Esophagus squamous epithelium (tissue), 5 donors: ENCODE results near the gene TTC28. TPM values are rescaled to one million over a fixed set of nuclear protein-coding genes. Genes with fewer than 3 reads are reported as not detected.

Experiments
- DNase-seq: peaks from one replicate; lab custom pipeline; 2025; lab: John Stamatoyannopoulos, UW
- H3K27ac ChIP-seq, 4 donors: fragments of 200-600 bp; sonication (generic); one replicate each; pipeline ENCODE4 v1.5.1; 2016 to 2019; ENCODE audit warnings: mild to moderate bottlenecking in 1 of 4
- H3K27me3 ChIP-seq, 4 donors: fragments of 200-600 bp; sonication (generic); 1 replicate in 3 of 4; 2 replicates in 1 of 4; pipeline versions ENCODE4 v1.5.1 to v1.6.0; 2017 to 2021; ENCODE audit warnings: antibody characterized with exemption in 1 of 4
- H3K36me3 ChIP-seq, 3 donors: fragments of 200-600 bp; sonication (generic); one replicate each; pipeline ENCODE4 v1.5.1; 2016 to 2019
- H3K4me1 ChIP-seq, 3 donors: fragments of 200-600 bp; sonication (generic); one replicate each; pipeline ENCODE4 v1.5.1; 2017 to 2019
- H3K4me3 ChIP-seq, 4 donors: fragments of 200-600 bp; sonication (generic); 1 replicate in 3 of 4; 2 replicates in 1 of 4; pipeline ENCODE4 v1.5.1; 2016 to 2019; ENCODE audit warnings: mild to moderate bottlenecking in 2 of 4, moderate library complexity in 1 of 4
- H3K9me3 ChIP-seq, 3 donors: fragments of 200-600 bp; sonication (generic); one replicate each; pipeline ENCODE4 v1.5.1; 2016 to 2019
- CTCF ChIP-seq, 6 experiments: fragments of 450-650 bp in 4 of 6; fragments of 200-600 bp in 2 of 6; sonication (generic) in 2 of 6; IDR thresholded peaks; one replicate each; pipeline ENCODE4 v1.5.1; 2016 to 2019; ENCODE audit warnings: antibody characterized with exemption in 6 of 6, mild to moderate bottlenecking in 4 of 6, moderate library complexity in 4 of 6
- POLR2A ChIP-seq, 4 donors: fragments of 450-650 bp; IDR thresholded peaks; one replicate each; pipeline ENCODE4 v1.6.1; 2017; ENCODE audit warnings: antibody characterized with exemption in 4 of 4, mild to moderate bottlenecking in 4 of 4, moderate library complexity in 3 of 4
- WGBS, 2 donors: methylation state at CpG; one replicate each; pipeline ENCODE4 v1.1.5; 2018; 5-methylcytosine and 5-hydroxymethylcytosine counted together
- intact Hi-C: fragments of 100-400 bp; cut with DNase I; formaldehyde crosslinking; loops from one replicate; pipeline ENCODE4 v1.15.0; 2022
- total RNA-seq, 4 donors: library from RNA; depleted of rRNA; stranded (reverse); fragments of >200 nt; gene quantifications; one replicate each; pipeline ENCODE4 v1.1.0, GENCODE V29; 2016
- donor health status: DM: yes; HTN: yes; CAD: no.

Gene TTC28
- total RNA-seq, 4 donors from 2014 or later = 6.0 to 21.4 (median 7.7) TPM

GRCh38 chr22:28462901-28463300, 216.7 kb downstream of the TTC28 start:
- Histone ChIP-seq H3K9me3 (no peaks in the 10 kb centered on the region), H3K4me3 (no peak overlapping the region), H3K36me3 (no peaks in the 10 kb centered on the region), H3K4me1 (no peaks in the 10 kb centered on the region), H3K27ac (no peak overlapping the region), H3K27me3 (no peaks in the 10 kb centered on the region)
- 94 to 100% methylated on average over 2 of the region's 2 CpGs for WGBS, 2 donors
- intact Hi-C loops = no loop called here
- no peak for DNase-seq
- TF ChIP-seq CTCF (IDR thresholded peaks at IDR 0.05) (no peak), POLR2A (IDR thresholded peaks at IDR 0.05) (no peak)

DNA sequence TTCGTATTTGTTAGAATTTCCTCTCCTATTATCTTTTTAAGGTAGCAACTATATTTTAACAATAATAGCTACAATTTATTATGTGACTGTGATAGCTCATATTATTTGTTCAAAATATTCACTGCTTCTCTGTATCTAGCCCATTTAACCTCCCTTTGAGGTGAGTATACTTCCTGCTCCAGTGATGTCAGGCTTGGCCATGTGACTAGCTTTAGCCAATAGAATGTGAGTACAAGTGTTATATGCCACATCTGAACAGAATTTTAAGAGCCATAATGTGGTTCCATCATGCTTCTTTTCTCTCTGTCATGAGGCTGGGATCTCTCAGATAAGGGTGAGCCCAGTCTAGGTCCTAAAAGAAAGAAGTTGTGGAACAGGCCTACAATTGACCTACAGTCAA, 217.6 kb downstream of the TTC28 start:
- H3K9me3 ChIP-seq = no peaks in the 10 kb centered on the region
- intact Hi-C loops = no loop called here
- no peak for DNase-seq
- TF ChIP-seq CTCF (IDR thresholded peaks at IDR 0.05) (no peak), POLR2A (IDR thresholded peaks at IDR 0.05) (no peak)
- WGBS, 2 donors = 82 to 94% methylated on average over 1 of the region's 1 CpG
- no peaks in the 10 kb centered on the region for H3K27me3 ChIP-seq
- no peaks in the 10 kb centered on the region for H3K4me1 ChIP-seq
- H3K4me3 ChIP-seq = no peak overlapping the region
- no peak overlapping the region for H3K27ac ChIP-seq
- no peaks in the 10 kb centered on the region for H3K36me3 ChIP-seq

DNA sequence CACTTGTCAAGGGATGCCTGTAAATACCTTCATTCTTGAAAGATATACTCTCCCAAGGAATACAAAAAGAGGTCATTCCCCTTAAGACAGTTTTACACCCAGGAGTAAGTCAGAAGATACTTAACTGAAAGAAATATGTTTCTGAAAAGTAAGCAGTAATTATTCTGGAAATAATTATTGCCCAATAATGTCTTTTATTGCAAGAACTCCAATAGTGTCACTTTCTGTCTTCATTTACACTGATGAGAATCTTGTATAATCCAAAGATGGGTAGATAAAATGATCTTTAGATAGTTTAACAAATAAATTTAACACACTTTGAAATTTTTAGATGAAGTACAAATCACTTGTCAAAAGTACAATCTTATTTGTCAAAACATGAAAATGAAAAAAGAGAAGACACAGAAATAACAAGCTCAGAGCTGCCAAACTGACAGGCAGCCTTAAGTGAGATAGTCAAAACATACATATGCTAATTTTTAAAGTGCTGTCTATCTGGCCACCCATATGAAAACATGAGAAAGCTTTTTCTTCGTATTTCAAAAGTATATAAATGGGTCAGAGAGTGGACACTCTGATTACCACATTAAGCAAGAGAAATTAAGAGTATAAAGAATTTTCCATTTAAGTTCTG, 225.1 kb downstream of the TTC28 start:
- no peak overlapping the region for H3K27ac ChIP-seq
- no peaks in the 10 kb centered on the region for H3K27me3 ChIP-seq
- intact Hi-C loops = no loop called here
- no peak for DNase-seq
- no peaks in the 10 kb centered on the region for H3K4me1 ChIP-seq
- H3K36me3 ChIP-seq = no peaks in the 10 kb centered on the region
- no peak for TF ChIP-seq CTCF (IDR thresholded peaks at IDR 0.05)
- no peak for TF ChIP-seq POLR2A (IDR thresholded peaks at IDR 0.05)
- no peak overlapping the region for H3K4me3 ChIP-seq
- 61 to 73% methylated on average over 1 of the region's 1 CpG for WGBS, 2 donors
- H3K9me3 ChIP-seq = no peaks in the 10 kb centered on the region

GRCh38 chr22:28450109-28450508, 229.5 kb downstream of the TTC28 start:
- TF ChIP-seq POLR2A (IDR thresholded peaks at IDR 0.05) (no peak), CTCF (IDR thresholded peaks at IDR 0.05) (no peak)
- intact Hi-C loops = no loop called here
- 65 to 70% methylated on average over 1 of the region's 1 CpG for WGBS, 2 donors

DNA sequence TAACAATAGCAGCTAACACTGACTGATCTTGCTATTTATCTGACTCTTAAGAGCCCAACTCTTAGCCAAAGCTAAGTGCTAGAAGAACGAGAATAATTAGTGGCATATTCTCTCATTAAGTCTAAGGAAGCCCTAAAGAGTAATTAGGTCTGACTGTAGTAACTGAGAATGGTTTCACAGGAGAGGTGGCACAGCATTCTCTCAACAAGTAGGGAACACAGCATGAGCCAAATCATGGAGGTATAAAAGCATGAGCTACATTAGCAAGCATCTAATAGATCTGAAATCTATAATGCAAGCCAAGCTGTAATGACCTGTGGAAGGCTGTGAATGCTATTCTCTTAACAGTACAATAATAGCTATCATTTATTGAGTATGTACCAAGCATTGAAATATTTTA, 230.6 kb downstream of the TTC28 start:
- Histone ChIP-seq H3K27ac (no peak overlapping the region), H3K27me3 (no peaks in the 10 kb centered on the region), H3K4me3 (no peak overlapping the region), H3K36me3 (no peaks in the 10 kb centered on the region), H3K9me3 (no peaks in the 10 kb centered on the region), H3K4me1 (peaks cover 0 to 10% (median 0%) of the 10 kb centered on the region in 3 donors)
- no peak for TF ChIP-seq CTCF (IDR thresholded peaks at IDR 0.05)
- no peak for TF ChIP-seq POLR2A (IDR thresholded peaks at IDR 0.05)
- no peak for DNase-seq
- intact Hi-C loops = no loop called here
- 56 to 73% methylated on average over 1 of the region's 1 CpG for WGBS, 2 donors

More at GRCh38 chr22:28450109-28450508, 229.5 kb downstream of the TTC28 start:
- Histone ChIP-seq H3K4me3 (no peak overlapping the region), H3K27me3 (no peaks in the 10 kb centered on the region), H3K36me3 (no peaks in the 10 kb centered on the region), H3K4me1 (no peaks in the 10 kb centered on the region), H3K9me3 (no peaks in the 10 kb centered on the region), H3K27ac (no peak overlapping the region)
- DNase-seq = no peak
